PC-3 (cell line): Measurements from ENCODE around the gene LIMS1. TPM values are rescaled to one million over a fixed set of nuclear protein-coding genes. Genes with fewer than 3 reads are reported as not detected.
A peak's percentile ranks its signal among the peaks of the same experiment; 100 is the strongest.

Experiments used
- ATAC-seq: fragments of 200-7000 bp; cut with Tn5 transposase; 2 replicates; pipeline ENCODE4 v1.9.1; 2020; ENCODE audit warnings: mild to moderate bottlenecking, moderate library complexity
- BruUV-seq: library from RNA; stranded (reverse); fragments of 400-500 nt; replicated peaks from 2 replicates; lab custom pipeline; 2021; lab: Mats Ljungman, UMichigan
- CTCF ChIA-PET: fragments of 300-600 bp; sonication (Branson Sonifier 250); formaldehyde crosslinking; loops from one replicate; lab custom pipeline; 2022; ENCODE audit warnings: antibody characterized with exemption; lab: Charles Lee
- POLR2A ChIA-PET: fragments of 300-600 bp; sonication (Branson Sonifier 250); formaldehyde crosslinking; loops from one replicate; lab custom pipeline; 2022; ENCODE audit warnings: antibody characterized with exemption; ENCODE audit not compliant: unreplicated experiment; lab: Charles Lee
- DNase-seq: peaks from one replicate; pipeline ENCODE4 v3.0.0-alpha.2; 2015
- H2AFZ ChIP-seq: fragments of 300-600 bp; sonication (generic); 2 replicates; pipeline ENCODE4 v1.6.0; 2016; ENCODE audit warnings: antibody characterized with exemption, low read length
- H3F3A ChIP-seq: fragments of 300-600 bp; sonication (generic); one replicate; pipeline ENCODE4 v1.6.0; 2017; ENCODE audit warnings: antibody characterized with exemption, low read length, control low read depth, mild to moderate bottlenecking; ENCODE audit not compliant: unreplicated experiment
- H3K27ac ChIP-seq: fragments of 300-600 bp; sonication (generic); 2 replicates; pipeline ENCODE4 v1.5.1; 2016; ENCODE audit warnings: mild to moderate bottlenecking, low read length
- H3K27me3 ChIP-seq: fragments of 300-600 bp; sonication (generic); 2 replicates; pipeline ENCODE4 v1.6.1; 2016; ENCODE audit warnings: low read length, mixed read lengths
- H3K36me3 ChIP-seq: fragments of 300-600 bp; sonication (generic); 2 replicates; pipeline ENCODE4 v1.6.1; 2016; ENCODE audit warnings: low read depth, mixed run types, low read length, mixed read lengths
- H3K4me1 ChIP-seq: fragments of 300-600 bp; sonication (generic); 2 replicates; pipeline ENCODE4 v1.5.1; 2016; ENCODE audit warnings: low read length; ENCODE audit not compliant: insufficient read depth
- H3K4me2 ChIP-seq: fragments of 300-600 bp; sonication (generic); 2 replicates; pipeline ENCODE4 v1.6.0; 2016; ENCODE audit warnings: low read length
- H3K4me3 ChIP-seq: fragments of 300-600 bp; sonication (generic); 2 replicates; pipeline ENCODE4 v1.5.1; 2016; ENCODE audit warnings: mild to moderate bottlenecking, low read length, mixed read lengths
- H3K79me2 ChIP-seq: fragments of 300-600 bp; sonication (generic); 2 replicates; pipeline ENCODE4 v1.6.1; 2017; ENCODE audit warnings: low read length, mixed read lengths
- H3K9ac ChIP-seq: fragments of 300-600 bp; sonication (generic); 2 replicates; pipeline ENCODE4 v1.6.0; 2016; ENCODE audit warnings: mild to moderate bottlenecking, low read length
- H3K9me2 ChIP-seq: fragments of 300-600 bp; sonication (generic); replicated peaks from 2 replicates; pipeline ENCODE4 v1.6.1; 2016; ENCODE audit warnings: mixed run types, low read length, mixed read lengths
- H3K9me3 ChIP-seq: fragments of 300-600 bp; sonication (generic); 2 replicates; pipeline ENCODE4 v1.6.1; 2016; ENCODE audit warnings: low read length, mixed read lengths
- H4K20me1 ChIP-seq: fragments of 300-600 bp; sonication (generic); 2 replicates; pipeline ENCODE4 v1.6.1; 2016; ENCODE audit warnings: low read length, mixed read lengths
- EZH2 ChIP-seq: fragments of 300-600 bp; sonication (generic); IDR thresholded peaks from one replicate; pipeline ENCODE4 v1.6.1; 2017; ENCODE audit warnings: antibody characterized with exemption, mild to moderate bottlenecking, low read length; ENCODE audit not compliant: unreplicated experiment
- EZH2phosphoT487 ChIP-seq: fragments of 300-600 bp; sonication (generic); IDR thresholded peaks from 2 replicates; pipeline ENCODE4 v1.6.1; 2018; ENCODE audit warnings: mild to moderate bottlenecking, antibody characterized with exemption, low read length, borderline replicate concordance
- intact Hi-C: fragments of 100-400 bp; cut with micrococcal nuclease; formaldehyde crosslinking; loops from 2 replicates; pipeline ENCODE4 v1.9.0; 2023
- total RNA-seq: library from RNA; depleted of rRNA; stranded (reverse); fragments of >200 nt; gene quantifications from 2 replicates; pipeline ENCODE4 v1.2.3, GENCODE V29; 2014
- TF ChIP-seq, protein P1 (sequence below): fragments of 300-600 bp; sonication (generic); conservative IDR thresholded peaks from 2 replicates; pipeline ENCODE4 v1.5.1; 2017; ENCODE audit warnings: antibody characterized with exemption, low read depth, mild to moderate bottlenecking, low read length

The LIMS1 gene
- total RNA-seq, 1 experiment from 2014 or later = 58.9 TPM

DNA sequence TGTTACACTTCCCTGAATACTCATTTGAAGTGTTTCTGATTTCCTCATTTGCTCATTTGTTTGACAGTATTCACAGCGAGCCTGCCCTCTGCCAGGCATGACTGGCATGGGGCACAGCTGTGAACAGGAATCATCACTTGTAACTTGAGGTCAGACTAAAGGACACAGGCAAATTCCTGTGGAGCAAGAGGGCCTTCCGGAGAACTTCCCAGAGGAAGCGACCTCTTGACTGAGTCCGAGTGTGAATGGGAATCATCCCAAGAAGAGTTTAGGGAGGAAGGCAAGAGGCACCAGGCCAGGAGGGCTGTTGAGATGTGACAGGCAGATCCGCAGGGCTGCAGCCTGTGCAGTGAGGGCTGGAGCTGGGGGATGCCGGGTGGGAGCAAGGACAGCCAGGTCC is 45.4 kb downstream of the LIMS1 start:
- BruUV-seq = no TSS peak
- H3K27me3 ChIP-seq = no peaks in the 10 kb centered on the region
- H3K4me3 ChIP-seq = no peak overlapping the region
- H4K20me1 ChIP-seq = no peaks in the 10 kb centered on the region
- no peaks in the 10 kb centered on the region for H3K9me3 ChIP-seq
- H3K4me1 ChIP-seq = peaks cover 32% of the 10 kb centered on the region
- H3F3A ChIP-seq = no peaks in the 10 kb centered on the region
- peaks cover 66% of the 10 kb centered on the region for H3K79me2 ChIP-seq
- no peak for TF ChIP-seq EZH2
- no peak for TF ChIP-seq EZH2phosphoT487
- TF ChIP-seq, protein P1, sequence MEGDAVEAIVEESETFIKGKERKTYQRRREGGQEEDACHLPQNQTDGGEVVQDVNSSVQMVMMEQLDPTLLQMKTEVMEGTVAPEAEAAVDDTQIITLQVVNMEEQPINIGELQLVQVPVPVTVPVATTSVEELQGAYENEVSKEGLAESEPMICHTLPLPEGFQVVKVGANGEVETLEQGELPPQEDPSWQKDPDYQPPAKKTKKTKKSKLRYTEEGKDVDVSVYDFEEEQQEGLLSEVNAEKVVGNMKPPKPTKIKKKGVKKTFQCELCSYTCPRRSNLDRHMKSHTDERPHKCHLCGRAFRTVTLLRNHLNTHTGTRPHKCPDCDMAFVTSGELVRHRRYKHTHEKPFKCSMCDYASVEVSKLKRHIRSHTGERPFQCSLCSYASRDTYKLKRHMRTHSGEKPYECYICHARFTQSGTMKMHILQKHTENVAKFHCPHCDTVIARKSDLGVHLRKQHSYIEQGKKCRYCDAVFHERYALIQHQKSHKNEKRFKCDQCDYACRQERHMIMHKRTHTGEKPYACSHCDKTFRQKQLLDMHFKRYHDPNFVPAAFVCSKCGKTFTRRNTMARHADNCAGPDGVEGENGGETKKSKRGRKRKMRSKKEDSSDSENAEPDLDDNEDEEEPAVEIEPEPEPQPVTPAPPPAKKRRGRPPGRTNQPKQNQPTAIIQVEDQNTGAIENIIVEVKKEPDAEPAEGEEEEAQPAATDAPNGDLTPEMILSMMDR = no peak
- ATAC-seq = no peak
- H3K9me2 ChIP-seq = no peaks in the 10 kb centered on the region
- ChIA-PET CTCF (no interaction called here), POLR2A (no interaction called here)
- intact Hi-C loops = no loop called here
- H3K36me3 ChIP-seq = no peaks in the 10 kb centered on the region
- H3K4me2 ChIP-seq = no peak overlapping the region
- no peak overlapping the region for H3K9ac ChIP-seq
- no peak overlapping the region for H2AFZ ChIP-seq
- no peak for DNase-seq
- no peak overlapping the region for H3K27ac ChIP-seq

DNA sequence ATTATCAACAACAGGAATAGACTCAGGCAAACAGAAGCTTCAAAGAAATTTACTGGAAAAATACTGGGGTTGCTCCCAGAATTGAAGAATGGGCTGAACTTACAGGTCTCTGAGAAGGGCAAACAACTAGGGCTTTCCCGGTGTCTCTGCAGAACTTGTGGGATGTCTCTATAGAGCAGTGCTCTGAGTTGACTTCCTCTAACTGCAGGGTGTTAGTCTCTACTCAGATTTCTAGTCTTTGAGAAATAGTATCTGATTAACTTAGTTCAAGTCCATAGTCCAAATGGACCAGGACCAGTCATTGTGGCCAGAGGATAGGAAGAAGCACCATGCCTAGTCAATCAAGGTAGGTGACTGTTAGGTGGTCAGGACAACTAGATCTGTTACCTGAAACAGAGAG is 45.8 kb downstream of the LIMS1 start:
- no peak overlapping the region for H3K4me2 ChIP-seq
- POLR2A ChIA-PET = no interaction called here

DNA sequence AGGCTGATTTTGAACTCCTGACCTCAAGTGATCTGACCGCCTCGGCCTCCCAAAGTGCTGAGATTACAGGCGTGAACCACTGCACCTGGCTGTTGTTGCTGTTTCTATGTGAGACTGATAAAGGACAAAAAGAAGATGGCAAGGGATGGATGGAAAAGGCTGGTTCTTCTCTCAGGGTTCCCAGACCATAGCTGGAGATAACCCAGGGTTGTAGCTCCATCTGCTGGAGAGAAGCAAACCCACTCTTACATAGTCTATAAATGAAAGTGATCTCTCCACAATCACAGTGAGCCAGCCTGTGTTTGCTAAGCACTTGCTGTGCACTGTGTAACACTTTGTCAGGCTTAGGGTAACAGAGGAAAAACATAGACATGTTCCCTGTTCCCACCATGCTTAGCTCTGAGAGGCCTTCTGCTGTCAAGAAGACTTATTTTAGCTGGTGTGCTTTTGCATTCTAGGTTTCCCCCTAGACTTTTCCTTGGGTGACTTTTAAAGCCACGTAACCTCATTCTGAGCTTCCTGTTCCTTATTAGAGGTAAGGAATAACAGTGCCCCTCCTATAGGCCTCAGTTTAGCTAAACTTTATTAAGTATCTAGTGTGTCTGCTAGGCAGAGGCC is 49.7 kb downstream of the LIMS1 start:
- H3K4me3 ChIP-seq = no peak overlapping the region
- no peaks in the 10 kb centered on the region for H3K27me3 ChIP-seq
- H3K9me2 ChIP-seq = no peaks in the 10 kb centered on the region
- intact Hi-C loops = loop anchor here (1.0 to 2.0 kb wide), 6 partner anchors 70 to 369 kb away; partner anchors contain the start of gene GCC2
- H3K4me2 ChIP-seq = no peak overlapping the region
- H3K27ac ChIP-seq = no peak overlapping the region
- no peak overlapping the region for H2AFZ ChIP-seq
- no peaks in the 10 kb centered on the region for H3F3A ChIP-seq
- peaks cover 66% of the 10 kb centered on the region for H3K79me2 ChIP-seq
- peak; percentile 88 for DNase-seq
- ChIA-PET POLR2A (no interaction called here), CTCF (interaction anchor here (0.5 to 1.8 kb wide), 7 partner anchors 11 to 188 kb away, joined by 3 to 9 read pairs (median 4); partner anchors contain the start of gene LIMS1)
- no TSS peak for BruUV-seq
- peak; percentile 78 for ATAC-seq
- no peaks in the 10 kb centered on the region for H3K36me3 ChIP-seq
- no peaks in the 10 kb centered on the region for H3K9me3 ChIP-seq
- H3K4me1 ChIP-seq = peaks cover 49% of the 10 kb centered on the region
- TF ChIP-seq EZH2phosphoT487 = no peak
- TF ChIP-seq, protein P1 = peak; percentile 83
- no peaks in the 10 kb centered on the region for H4K20me1 ChIP-seq
- no peak overlapping the region for H3K9ac ChIP-seq

More for the DNA sequence above, 45.8 kb downstream of the LIMS1 start:
- Histone ChIP-seq H3K4me3 (no peak overlapping the region), H4K20me1 (no peaks in the 10 kb centered on the region), H3F3A (no peaks in the 10 kb centered on the region), H3K4me1 (peaks cover 28% of the 10 kb centered on the region), H3K27me3 (no peaks in the 10 kb centered on the region), H2AFZ (no peak overlapping the region), H3K9ac (no peak overlapping the region), H3K27ac (no peak overlapping the region), H3K9me3 (no peaks in the 10 kb centered on the region), H3K79me2 (peaks cover 66% of the 10 kb centered on the region), H3K36me3 (no peaks in the 10 kb centered on the region), H3K9me2 (no peaks in the 10 kb centered on the region)
- TF ChIP-seq EZH2 = no peak
- intact Hi-C loops = no loop called here
- no peak for ATAC-seq
- CTCF ChIA-PET = no interaction called here
- BruUV-seq = no TSS peak
- no peak for DNase-seq
